ENCODE measurements around the gene DMRTB1.

The DMRTB1 gene

DNA sequence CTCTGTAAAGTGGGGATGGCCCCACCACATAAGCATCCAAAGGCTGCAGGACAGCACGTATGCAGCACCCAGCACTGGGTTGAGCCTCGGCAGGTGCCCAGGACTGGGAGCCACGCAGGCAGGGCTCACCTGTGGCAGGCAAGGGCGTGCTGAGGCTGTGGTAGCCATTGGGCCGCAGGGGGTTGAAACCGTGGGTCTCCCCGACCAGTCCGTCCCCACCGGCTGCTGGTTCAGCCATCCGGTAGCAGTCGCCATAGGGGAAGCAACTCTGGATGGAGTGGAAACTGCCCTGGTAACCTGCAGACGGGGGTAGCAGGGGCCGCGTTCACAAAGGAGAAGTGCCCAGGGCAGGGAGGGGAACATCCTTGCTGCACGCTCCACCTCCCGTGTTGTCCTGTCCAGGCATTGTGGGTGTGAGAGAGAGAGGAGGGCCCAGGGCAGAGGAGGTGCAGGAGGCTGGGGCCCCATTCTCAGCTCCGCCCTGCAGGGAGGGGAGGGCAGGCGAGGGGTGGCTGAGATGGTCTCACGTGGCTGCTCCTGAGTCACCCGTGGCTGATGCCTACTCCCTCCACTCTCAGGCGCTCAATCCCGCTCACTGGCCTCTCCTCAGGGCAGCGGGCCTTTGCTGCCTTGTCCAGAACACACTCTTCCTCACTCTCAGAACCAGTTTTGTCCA, 49.9 kb downstream of the DMRTB1 start:
- Histone ChIP-seq H3K9me3 (ENCODE audit: control insufficient read depth, low read length) (no peaks in the 10 kb centered on the region), H3K9ac (no peak overlapping the region), H3K79me2 (no peaks in the 10 kb centered on the region), H3K4me1 (no peaks in the 10 kb centered on the region), H3K36me3 (ENCODE audit: control insufficient read depth, insufficient read depth, low read length) (no peaks in the 10 kb centered on the region), H3K27ac (no peak overlapping the region), H3K27me3 (ENCODE audit: control insufficient read depth, insufficient read depth, low read length) (no peaks in the 10 kb centered on the region), H3K4me2 (ENCODE audit: low read length) (no peak overlapping the region), H3K4me3 (ENCODE audit: low read depth, low read length) (no peak overlapping the region), H2AFZ (no peak overlapping the region)
- TF ChIP-seq, protein P1, sequence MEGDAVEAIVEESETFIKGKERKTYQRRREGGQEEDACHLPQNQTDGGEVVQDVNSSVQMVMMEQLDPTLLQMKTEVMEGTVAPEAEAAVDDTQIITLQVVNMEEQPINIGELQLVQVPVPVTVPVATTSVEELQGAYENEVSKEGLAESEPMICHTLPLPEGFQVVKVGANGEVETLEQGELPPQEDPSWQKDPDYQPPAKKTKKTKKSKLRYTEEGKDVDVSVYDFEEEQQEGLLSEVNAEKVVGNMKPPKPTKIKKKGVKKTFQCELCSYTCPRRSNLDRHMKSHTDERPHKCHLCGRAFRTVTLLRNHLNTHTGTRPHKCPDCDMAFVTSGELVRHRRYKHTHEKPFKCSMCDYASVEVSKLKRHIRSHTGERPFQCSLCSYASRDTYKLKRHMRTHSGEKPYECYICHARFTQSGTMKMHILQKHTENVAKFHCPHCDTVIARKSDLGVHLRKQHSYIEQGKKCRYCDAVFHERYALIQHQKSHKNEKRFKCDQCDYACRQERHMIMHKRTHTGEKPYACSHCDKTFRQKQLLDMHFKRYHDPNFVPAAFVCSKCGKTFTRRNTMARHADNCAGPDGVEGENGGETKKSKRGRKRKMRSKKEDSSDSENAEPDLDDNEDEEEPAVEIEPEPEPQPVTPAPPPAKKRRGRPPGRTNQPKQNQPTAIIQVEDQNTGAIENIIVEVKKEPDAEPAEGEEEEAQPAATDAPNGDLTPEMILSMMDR (IDR thresholded peaks at IDR 0.05): no peak

DNA sequence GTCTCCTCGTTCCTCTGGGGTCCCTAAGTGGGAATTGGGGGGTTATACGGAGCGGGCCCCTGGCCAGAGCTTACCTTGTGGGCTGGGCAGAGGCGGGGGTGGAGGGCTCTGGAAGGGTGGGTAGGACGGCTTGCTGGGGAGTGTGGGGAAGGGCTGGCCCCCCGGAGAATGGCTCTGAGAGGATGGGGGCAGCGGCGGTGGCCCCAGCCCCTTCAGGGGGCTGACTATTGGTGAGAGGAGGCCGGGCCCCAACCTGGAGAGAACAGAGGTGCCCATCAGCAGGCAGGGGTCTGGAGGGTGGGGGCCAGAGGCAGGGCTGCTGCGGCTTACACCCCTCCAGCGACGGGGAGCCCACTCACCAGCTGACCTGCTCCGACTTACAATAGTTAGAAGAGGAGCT, 50.6 kb downstream of the DMRTB1 start:
- Histone ChIP-seq H3K79me2 (no peaks in the 10 kb centered on the region), H3K4me3 (ENCODE audit: low read depth, low read length) (no peak overlapping the region), H3K9me3 (ENCODE audit: control insufficient read depth, low read length) (no peaks in the 10 kb centered on the region), H3K4me2 (ENCODE audit: low read length) (no peak overlapping the region), H3K36me3 (ENCODE audit: control insufficient read depth, insufficient read depth, low read length) (no peaks in the 10 kb centered on the region), H3K4me1 (no peaks in the 10 kb centered on the region), H3K27me3 (ENCODE audit: control insufficient read depth, insufficient read depth, low read length) (no peaks in the 10 kb centered on the region), H3K27ac (no peak overlapping the region), H3K9ac (no peak overlapping the region), H2AFZ (no peak overlapping the region)
- TF ChIP-seq, protein P1 (IDR thresholded peaks at IDR 0.05): no peak

DNA sequence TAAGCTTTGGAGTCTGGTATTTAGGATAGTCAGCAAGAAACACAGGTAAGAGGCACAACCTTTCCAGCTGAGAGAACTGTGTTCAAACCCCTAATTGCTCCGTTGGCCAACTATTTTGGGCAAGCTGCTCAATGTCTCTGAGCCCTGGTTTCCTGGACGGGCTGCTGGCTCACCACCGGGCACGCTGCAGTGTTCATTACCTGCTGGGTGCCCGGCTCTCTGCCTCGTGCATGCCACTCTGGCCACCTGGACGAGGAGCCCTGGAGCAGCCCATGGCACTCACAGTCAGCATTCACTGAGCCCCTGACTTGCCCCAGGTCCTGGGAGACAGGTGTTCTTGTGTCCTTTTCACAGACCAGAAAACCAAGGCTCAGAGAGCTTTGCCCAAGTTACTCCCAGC, 51.0 kb downstream of the DMRTB1 start:
- no peak overlapping the region for H2AFZ ChIP-seq
- TF ChIP-seq, protein P1 (IDR thresholded peaks at IDR 0.05): no peak
- H3K27me3 ChIP-seq (ENCODE audit: control insufficient read depth, insufficient read depth, low read length): no peaks in the 10 kb centered on the region
- H3K4me1 ChIP-seq: no peaks in the 10 kb centered on the region
- H3K9me3 ChIP-seq (ENCODE audit: control insufficient read depth, low read length): no peaks in the 10 kb centered on the region
- no peak overlapping the region for H3K4me3 ChIP-seq (ENCODE audit: low read depth, low read length)
- no peak overlapping the region for H3K4me2 ChIP-seq (ENCODE audit: low read length)
- no peak overlapping the region for H3K9ac ChIP-seq
- no peak overlapping the region for H3K27ac ChIP-seq
- no peaks in the 10 kb centered on the region for H3K36me3 ChIP-seq (ENCODE audit: control insufficient read depth, insufficient read depth, low read length)
- H3K79me2 ChIP-seq: no peaks in the 10 kb centered on the region

DNA sequence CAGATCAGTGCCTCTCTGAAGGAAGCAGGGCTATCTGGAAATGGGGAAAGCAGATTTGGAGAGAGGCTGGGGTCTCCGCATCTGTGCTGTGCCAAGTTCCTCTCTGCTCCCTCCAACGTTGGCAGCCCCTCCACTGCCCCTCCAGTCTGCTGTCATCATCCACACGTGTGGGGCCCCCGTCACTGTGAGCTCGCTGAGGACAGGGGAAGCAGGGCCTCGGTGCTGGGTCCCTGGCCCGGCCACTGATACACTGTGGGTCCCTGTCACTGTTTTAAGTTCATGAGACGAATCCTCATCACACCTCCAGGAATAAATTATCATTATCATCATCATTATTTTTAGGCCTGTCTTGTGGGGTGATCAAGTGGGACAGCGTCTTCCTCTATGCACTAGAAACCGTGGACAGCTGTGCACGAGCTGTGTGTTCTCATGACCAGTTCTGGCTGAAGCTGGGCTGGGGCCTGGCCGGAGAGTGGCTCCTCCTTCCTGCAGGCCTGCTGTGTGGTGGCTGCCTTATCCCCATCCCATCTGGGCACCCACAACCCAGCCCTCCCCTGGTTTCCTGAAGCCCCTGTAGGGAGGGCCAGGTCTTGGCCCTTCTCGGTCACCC, 52.2 kb downstream of the DMRTB1 start:
- no peaks in the 10 kb centered on the region for H3K36me3 ChIP-seq (ENCODE audit: control insufficient read depth, insufficient read depth, low read length)
- no peak overlapping the region for H3K4me2 ChIP-seq (ENCODE audit: low read length)
- H3K4me3 ChIP-seq (ENCODE audit: low read depth, low read length): no peak overlapping the region
- H3K9ac ChIP-seq: no peak overlapping the region
- TF ChIP-seq, protein P1 (IDR thresholded peaks at IDR 0.05): no peak
- H3K4me1 ChIP-seq: no peaks in the 10 kb centered on the region
- no peaks in the 10 kb centered on the region for H3K79me2 ChIP-seq
- no peak overlapping the region for H3K27ac ChIP-seq
- no peaks in the 10 kb centered on the region for H3K27me3 ChIP-seq (ENCODE audit: control insufficient read depth, insufficient read depth, low read length)
- no peaks in the 10 kb centered on the region for H3K9me3 ChIP-seq (ENCODE audit: control insufficient read depth, low read length)
- no peak overlapping the region for H2AFZ ChIP-seq

Data from parathyroid adenoma (tissue), 2 donors.